Endothelial cell of hepatic sinusoid (primary cell): ENCODE measurements around the gene KPNB1.

Source experiments
- in situ Hi-C: cut with HindIII; loops from 2 replicates; pipeline ENCODE4 v1.10.0; 2017; ENCODE audit warnings: low sequenced_read_pairs

KPNB1 gene

GRCh38 chr17:47725446-47726111 lies 75.9 kb downstream of the KPNB1 start:
- in situ Hi-C loops, result no loop called here

DNA sequence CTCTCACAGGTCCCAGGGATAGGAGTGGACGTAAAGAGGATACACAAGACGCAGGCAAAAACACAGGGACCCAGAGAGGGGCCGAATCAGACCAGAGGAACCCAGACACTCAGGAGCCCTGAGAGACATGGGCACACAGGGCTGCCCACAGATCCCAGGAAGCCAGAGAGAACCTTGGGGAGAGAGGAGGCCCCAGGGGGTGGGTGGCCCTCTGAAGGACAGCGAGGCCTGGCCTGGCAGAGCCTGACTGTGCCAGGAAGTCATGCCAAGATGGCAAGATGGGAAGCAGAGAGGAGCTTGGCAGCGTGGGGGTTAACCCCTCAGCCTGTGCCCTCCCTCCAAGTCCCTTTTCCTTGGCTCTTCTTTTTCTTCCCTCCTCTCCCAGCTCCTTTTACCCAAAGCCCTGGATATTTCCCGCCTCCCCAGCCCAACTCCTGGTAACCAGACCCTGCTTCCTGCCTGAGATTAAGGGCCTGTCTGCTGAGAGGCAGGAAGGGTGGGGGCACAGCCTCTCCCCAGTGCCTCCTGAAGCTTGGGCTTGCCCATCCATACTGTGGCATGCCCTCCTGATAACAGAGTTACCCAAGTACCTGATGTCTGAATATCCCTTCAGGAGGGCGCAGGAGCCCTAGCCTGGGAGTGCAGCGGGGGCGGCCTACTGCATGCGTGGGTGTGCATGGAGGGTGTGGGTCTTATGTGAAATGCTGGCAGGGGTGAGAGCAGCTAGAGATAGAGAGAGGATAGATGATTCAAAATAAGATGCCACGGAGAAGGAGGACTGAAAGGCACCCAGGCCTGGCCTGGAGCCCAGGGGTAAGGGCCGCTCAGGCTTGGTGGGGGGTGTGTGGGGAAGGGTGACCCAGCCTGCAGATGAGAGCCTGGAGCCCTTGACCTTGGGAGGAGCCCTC lies 77.3 kb downstream of the KPNB1 start:
- in situ Hi-C loops, result no loop called here

- in situ Hi-C loops, result no loop called here
Observed at GRCh38 chr17:47727704-47728036, 78.0 kb downstream of the KPNB1 start.

DNA sequence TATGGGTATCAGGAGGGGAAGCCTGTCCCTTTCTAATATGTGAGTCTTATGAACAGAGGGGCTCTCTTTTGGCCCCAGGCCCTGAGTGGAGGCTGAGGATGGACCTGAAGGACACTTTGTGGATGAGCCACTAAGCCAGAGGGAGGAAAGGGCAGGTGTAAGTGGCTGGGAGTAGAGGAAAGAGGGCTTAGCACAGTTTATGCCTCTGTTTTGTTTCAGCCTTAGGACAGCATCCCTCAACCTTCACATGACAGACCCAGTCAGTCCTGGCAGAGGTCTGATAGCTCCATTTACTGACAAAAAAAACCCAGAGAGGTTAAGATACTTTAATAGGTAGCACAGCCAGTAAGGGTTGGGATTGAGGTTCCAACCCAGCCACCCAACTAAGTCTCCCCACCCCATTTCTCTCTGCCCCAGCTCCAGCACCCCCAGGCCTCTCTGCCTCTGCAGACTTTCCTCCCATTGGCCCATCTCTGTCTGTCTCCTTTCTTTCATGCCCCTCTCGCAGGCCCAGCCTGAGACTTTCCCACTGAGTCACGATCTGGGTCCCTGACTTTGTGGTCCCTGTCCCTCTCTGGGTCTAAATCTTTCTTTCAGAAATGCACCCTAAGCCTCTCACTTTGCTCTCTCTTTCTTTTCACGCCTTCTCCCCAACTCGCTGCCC lies 78.6 kb downstream of the KPNB1 start:
- in situ Hi-C loops, result no loop called here

DNA sequence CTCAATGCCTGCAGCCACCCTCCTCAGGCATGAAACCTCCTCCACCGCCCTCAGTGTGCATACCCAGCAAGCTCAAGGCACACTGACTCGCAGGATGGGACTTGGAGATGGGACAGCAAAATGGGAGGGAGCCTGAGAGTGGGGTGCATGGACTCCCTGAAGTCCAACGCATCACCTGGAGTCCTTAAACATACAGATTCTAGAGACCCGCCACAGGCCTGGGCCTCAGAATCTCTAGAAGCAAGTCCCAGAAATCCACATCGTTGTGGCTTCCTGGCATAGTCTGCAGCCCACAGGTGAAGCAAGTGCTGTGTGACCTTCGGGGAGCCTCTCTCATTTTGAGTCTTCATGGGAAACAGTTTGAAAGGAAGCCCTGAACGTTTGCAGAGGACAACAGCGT lies 79.8 kb downstream of the KPNB1 start:
- in situ Hi-C loops, result no loop called here

- in situ Hi-C loops, result no loop called here
Observed at GRCh38 chr17:47730681-47731080, 81.0 kb downstream of the KPNB1 start.

GRCh38 chr17:47731396-47731795 lies 81.7 kb downstream of the KPNB1 start:
- in situ Hi-C loops, result no loop called here

GRCh38 chr17:47732399-47733046 lies 82.8 kb downstream of the KPNB1 start:
- in situ Hi-C loops, result no loop called here

- in situ Hi-C loops, result no loop called here
Observed at GRCh38 chr17:47733047-47733673, 83.4 kb downstream of the KPNB1 start, which contains the start of gene TBX21. Gene TBX21, plus strand, starts transcription at chr17:47733236. Its CDS starts 219 bp downstream, at chr17:47733455.

GRCh38 chr17:47733674-47734410 lies 84.1 kb downstream of the KPNB1 start:
- in situ Hi-C loops, result no loop called here

GRCh38 chr17:47735139-47735464 lies 85.4 kb downstream of the KPNB1 start:
- in situ Hi-C loops, result loop anchor here (5.0 kb wide), 1 partner anchor 87 kb away; the partner anchor contains the start of gene OSBPL7
